Gastroesophageal sphincter (tissue), 3 donors: ENCODE data around the gene SMIM33.

Experiments
- CTCF ChIP-seq, 4 experiments: fragments of 200-600 bp in 2 of 4; fragments of 450-650 bp in 2 of 4; sonication (generic) in 1 of 4; IDR thresholded peaks; one replicate each; pipeline ENCODE4 v1.5.1; 2017 to 2019; ENCODE audit warnings: antibody characterized with exemption in 4 of 4, mild to moderate bottlenecking in 2 of 4, moderate library complexity in 2 of 4
- EP300 ChIP-seq: sonication (generic); formaldehyde crosslinking; IDR thresholded peaks from one replicate; pipeline ENCODE4 v1.6.1; 2017; ENCODE audit warnings: antibody characterized with exemption, mild to moderate bottlenecking
- POLR2A ChIP-seq, 2 donors: fragments of 450-650 bp; IDR thresholded peaks; one replicate each; pipeline ENCODE4 v1.6.1; 2017; ENCODE audit warnings: antibody characterized with exemption in 2 of 2, mild to moderate bottlenecking in 2 of 2, moderate library complexity in 1 of 2

- TF ChIP-seq POLR2A (IDR thresholded peaks at IDR 0.05) (no peak), EP300 (no peak), CTCF (IDR thresholded peaks at IDR 0.05) (no peak)
Observed at GRCh38 chr5:139512786-139513390, 42.1 kb downstream of the SMIM33 start.
